Measurements from ENCODE around the gene FOXP1.

The FOXP1 gene

GRCh38 chr3:71060536-71060935 is 523.0 kb downstream of the FOXP1 start:
- no peak for DNase-seq (ENCODE audit: low spot score)

- DNase-seq (ENCODE audit: low spot score) = no peak
Observed at GRCh38 chr3:71057526-71057894, 526.0 kb downstream of the FOXP1 start.

GRCh38 chr3:71056327-71056726 is 527.2 kb downstream of the FOXP1 start:
- no peak for DNase-seq (ENCODE audit: low spot score)

GRCh38 chr3:71055257-71056001 is 528.1 kb downstream of the FOXP1 start:
- no peak for DNase-seq (ENCODE audit: low spot score)

GRCh38 chr3:71054312-71054711 is 529.2 kb downstream of the FOXP1 start:
- no peak for DNase-seq (ENCODE audit: low spot score)

- DNase-seq (ENCODE audit: low spot score) = no peak
Observed at GRCh38 chr3:71053495-71053894, 530.0 kb downstream of the FOXP1 start.

GRCh38 chr3:71052716-71053115 is 530.8 kb downstream of the FOXP1 start:
- DNase-seq (ENCODE audit: low spot score) = no peak

- no peak for DNase-seq (ENCODE audit: low spot score)
Observed at GRCh38 chr3:71051893-71052687, 531.4 kb downstream of the FOXP1 start.

- no peak for DNase-seq (ENCODE audit: low spot score)
Observed at GRCh38 chr3:71051259-71051595, 532.3 kb downstream of the FOXP1 start.

- peak; percentile 64 for DNase-seq (ENCODE audit: low spot score)
Observed at GRCh38 chr3:71050538-71051258, 532.8 kb downstream of the FOXP1 start.

- no peak for DNase-seq (ENCODE audit: low spot score)
Observed at GRCh38 chr3:71050166-71050537, 533.4 kb downstream of the FOXP1 start.

GRCh38 chr3:71048948-71049347 is 534.6 kb downstream of the FOXP1 start:
- DNase-seq (ENCODE audit: low spot score) = no peak

- no peak for DNase-seq (ENCODE audit: low spot score)
Observed at GRCh38 chr3:71047616-71048531, 535.7 kb downstream of the FOXP1 start.

- no peak for DNase-seq (ENCODE audit: low spot score)
Observed at GRCh38 chr3:71046791-71047190, 536.7 kb downstream of the FOXP1 start.

- no peak for DNase-seq (ENCODE audit: low spot score)
Observed at GRCh38 chr3:71045917-71046282, 537.6 kb downstream of the FOXP1 start.

- DNase-seq (ENCODE audit: low spot score) = no peak
Observed at GRCh38 chr3:71045212-71045916, 538.2 kb downstream of the FOXP1 start.

GRCh38 chr3:71042759-71043158 is 540.8 kb downstream of the FOXP1 start:
- no peak for DNase-seq (ENCODE audit: low spot score)

GRCh38 chr3:71041371-71041770 is 542.2 kb downstream of the FOXP1 start:
- DNase-seq (ENCODE audit: low spot score) = no peak

- peak; percentile 35 for DNase-seq (ENCODE audit: low spot score)
Observed at GRCh38 chr3:71039332-71039731, 544.2 kb downstream of the FOXP1 start.

- no peak for DNase-seq (ENCODE audit: low spot score)
Observed at GRCh38 chr3:71037775-71038174, 545.8 kb downstream of the FOXP1 start.

- DNase-seq (ENCODE audit: low spot score) = no peak
Observed at GRCh38 chr3:71035886-71036285, 547.6 kb downstream of the FOXP1 start.
